Measurements from ENCODE around the gene SLTM.
"Not testable (repeated sequence)": the region's sequence is repeated elsewhere in the genome, so short reads cannot be mapped to it uniquely, and the experiment has no call there.

Gene SLTM

GRCh38 chr15:58865425-58865880 lies 68.0 kb downstream of the SLTM start:
- no peak for TF ChIP-seq CTCF (IDR thresholded peaks at IDR 0.05; ENCODE audit: borderline replicate concordance, control extremely low read depth, extremely low read depth, insufficient read depth, missing control alignments)
- in situ Hi-C loops (cut with MboI; ENCODE audit: low sequenced_read_pairs, unreplicated experiment): no loop called here

GRCh38 chr15:58864602-58865424 lies 68.7 kb downstream of the SLTM start:
- TF ChIP-seq CTCF (IDR thresholded peaks at IDR 0.05; ENCODE audit: borderline replicate concordance, control extremely low read depth, extremely low read depth, insufficient read depth, missing control alignments): no peak
- in situ Hi-C loops (cut with MboI; ENCODE audit: low sequenced_read_pairs, unreplicated experiment): no loop called here
- DNase-seq (ENCODE audit: low spot score): peak; percentile 44

More at GRCh38 chr15:58865425-58865880, 68.0 kb downstream of the SLTM start:
- peak; percentile 32 for DNase-seq (ENCODE audit: low spot score)

GRCh38 chr15:58862326-58862725 lies 71.2 kb downstream of the SLTM start:
- DNase-seq (ENCODE audit: low spot score): no peak
- in situ Hi-C loops (cut with MboI; ENCODE audit: low sequenced_read_pairs, unreplicated experiment): no loop called here
- TF ChIP-seq CTCF (IDR thresholded peaks at IDR 0.05; ENCODE audit: borderline replicate concordance, control extremely low read depth, extremely low read depth, insufficient read depth, missing control alignments): no peak

GRCh38 chr15:58856621-58857020 lies 76.9 kb downstream of the SLTM start:
- DNase-seq (ENCODE audit: low spot score); in situ Hi-C loops (cut with MboI; ENCODE audit: low sequenced_read_pairs, unreplicated experiment): not testable (repeated sequence)

- TF ChIP-seq CTCF (IDR thresholded peaks at IDR 0.05; ENCODE audit: borderline replicate concordance, control extremely low read depth, extremely low read depth, insufficient read depth, missing control alignments): no peak
- in situ Hi-C loops (cut with MboI; ENCODE audit: low sequenced_read_pairs, unreplicated experiment): no loop called here
- DNase-seq (ENCODE audit: low spot score): no peak
Observed at GRCh38 chr15:58856086-58856485, 77.4 kb downstream of the SLTM start.

- no peak for TF ChIP-seq CTCF (IDR thresholded peaks at IDR 0.05; ENCODE audit: borderline replicate concordance, control extremely low read depth, extremely low read depth, insufficient read depth, missing control alignments)
- no peak for DNase-seq (ENCODE audit: low spot score)
- in situ Hi-C loops (cut with MboI; ENCODE audit: low sequenced_read_pairs, unreplicated experiment): no loop called here
Observed at GRCh38 chr15:58854593-58854992, 78.9 kb downstream of the SLTM start.

GRCh38 chr15:58852347-58852746 lies 81.1 kb downstream of the SLTM start:
- TF ChIP-seq CTCF (IDR thresholded peaks at IDR 0.05; ENCODE audit: borderline replicate concordance, control extremely low read depth, extremely low read depth, insufficient read depth, missing control alignments): no peak
- in situ Hi-C loops (cut with MboI; ENCODE audit: low sequenced_read_pairs, unreplicated experiment): no loop called here
- DNase-seq (ENCODE audit: low spot score): no peak

- in situ Hi-C loops (cut with MboI; ENCODE audit: low sequenced_read_pairs, unreplicated experiment); DNase-seq (ENCODE audit: low spot score): not testable (repeated sequence)
Observed at GRCh38 chr15:58851205-58851604, 82.3 kb downstream of the SLTM start.

Measured in GM13976 (cell line).